Mammary epithelial cell (primary cell): ENCODE data around the gene LYZL6.

Experiments used
- CTCF ChIP-seq, 2 donors: IDR thresholded peaks in 1 of 2; conservative IDR thresholded peaks in 1 of 2; 2 replicates each; pipeline ENCODE4 v1.5.1; 2011 to 2012; ENCODE audit warnings: inconsistent platforms in 2 of 2, low read length in 2 of 2, mild to moderate bottlenecking in 2 of 2, control low read depth in 1 of 2, low read depth in 1 of 2; ENCODE audit not compliant: insufficient read depth in 1 of 2; ENCODE audit errors: extremely low read depth in 1 of 2
- EZH2 ChIP-seq: IDR thresholded peaks from 2 replicates; pipeline ENCODE4 v1.6.1; 2012; ENCODE audit warnings: low read length, inconsistent platforms, borderline replicate concordance

GRCh38 chr17:35931794-35932425 lies 11.6 kb downstream of the LYZL6 start:
- TF ChIP-seq CTCF (conservative IDR thresholded peaks at IDR 0.05 in 1 of 2, IDR thresholded peaks at IDR 0.05 in 1 of 2; ENCODE audit: extremely low read depth in 1 of 2, insufficient read depth in 1 of 2, low read depth in 1 of 2, low read length in 2 of 2) (no peak), EZH2 (no peak)
